Prostate gland (tissue), 2 donors: ENCODE results near the gene VEGFB. TPM values are rescaled to one million over a fixed set of nuclear protein-coding genes. Genes with fewer than 3 reads are reported as not detected.

Experiments used
- DNase-seq: peaks from one replicate; pipeline ENCODE4 v3.0.0-alpha.2; 2019; ENCODE audit warnings: low spot score
- H3K27ac ChIP-seq, 2 donors: fragments of 200-600 bp; sonication (generic); 2 replicates each; pipeline ENCODE4 v1.5.1; 2017 to 2019
- H3K27me3 ChIP-seq: fragments of 200-600 bp; sonication (generic); replicated peaks from 2 replicates; pipeline ENCODE4 v1.5.1; 2019; ENCODE audit not compliant: insufficient read depth
- H3K36me3 ChIP-seq, 2 donors: fragments of 200-600 bp; sonication (generic); 1 replicate in 1 of 2; 2 replicates in 1 of 2; pipeline versions ENCODE4 v1.5.1 to v1.8.1; 2017 to 2019
- H3K4me1 ChIP-seq: fragments of 200-600 bp; sonication (generic); replicated peaks from 2 replicates; pipeline ENCODE4 v1.5.1; 2019
- H3K4me3 ChIP-seq, 2 donors: fragments of 200-600 bp; sonication (generic); 2 replicates each; pipeline ENCODE4 v1.5.1; 2017 to 2019
- H3K9me3 ChIP-seq: fragments of 200-600 bp; sonication (generic); 2 replicates; pipeline ENCODE4 v1.5.1; 2017
- CTCF ChIP-seq, 4 experiments: fragments of 200-600 bp in 2 of 4; fragments of 450-650 bp in 2 of 4; sonication (generic) in 2 of 4; IDR thresholded peaks; 1 replicate in 3 of 4; 2 replicates in 1 of 4; pipeline ENCODE4 v1.5.1; 2016 to 2019; ENCODE audit warnings: antibody characterized with exemption in 4 of 4, mild to moderate bottlenecking in 2 of 4, moderate library complexity in 2 of 4
- POLR2A ChIP-seq: fragments of 450-650 bp; IDR thresholded peaks from one replicate; pipeline ENCODE4 v1.6.1; 2016; ENCODE audit warnings: antibody characterized with exemption, mild to moderate bottlenecking
- POLR2AphosphoS5 ChIP-seq: sonication (generic); formaldehyde crosslinking; IDR thresholded peaks from one replicate; pipeline ENCODE4 v1.6.1; 2017; ENCODE audit warnings: antibody characterized with exemption
- WGBS: methylation state at CpG from one replicate; pipeline ENCODE4 v1.1.5; 2018; 5-methylcytosine and 5-hydroxymethylcytosine counted together
- intact Hi-C: fragments of 100-400 bp; cut with DNase I; formaldehyde crosslinking; loops from one replicate; pipeline ENCODE4 v1.14.2; 2022
- total RNA-seq, 2 donors: library from RNA; depleted of rRNA; stranded (reverse); fragments of >200 nt; gene quantifications; one replicate each; pipeline ENCODE4 v1.1.0, GENCODE V29; 2016

Gene VEGFB
- total RNA-seq, 2 donors from 2014 or later, result 50.9 to 91.2 TPM

DNA sequence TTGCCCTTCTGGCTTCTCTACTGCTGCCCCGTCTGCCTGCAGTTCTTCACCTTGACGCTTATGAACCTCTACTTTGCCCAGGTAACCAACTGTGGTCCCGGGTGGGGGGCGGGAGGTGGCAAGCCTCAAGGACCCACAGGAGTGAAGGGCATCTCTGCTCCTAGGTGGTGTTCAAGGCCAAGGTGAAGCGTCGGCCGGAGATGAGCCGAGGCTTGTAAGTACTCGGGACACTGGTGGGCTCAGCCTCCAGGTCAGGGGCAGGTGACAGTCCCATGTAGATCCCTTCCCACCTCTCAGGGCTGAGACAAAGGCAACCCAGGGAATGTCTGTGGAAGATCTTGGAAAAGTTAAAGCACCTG is 52.4 kb downstream of the VEGFB start:
- Histone ChIP-seq H3K4me3 (no peak overlapping the region), H3K27ac (no peak overlapping the region), H3K9me3 (no peaks in the 10 kb centered on the region), H3K27me3 (no peaks in the 10 kb centered on the region), H3K36me3 (no peaks in the 10 kb centered on the region), H3K4me1 (peaks cover 7% of the 10 kb centered on the region)
- TF ChIP-seq POLR2AphosphoS5, result no peak
- no peak for TF ChIP-seq POLR2A
- TF ChIP-seq CTCF (IDR thresholded peaks at IDR 0.05), result no peak
- 83% methylated on average over 9 of the region's 9 CpGs for WGBS
- intact Hi-C loops, result no loop called here
- no peak for DNase-seq

GRCh38 chr11:64287676-64288352 is 53.4 kb downstream of the VEGFB start:
- WGBS, result 94% methylated on average over 29 of the region's 33 CpGs
- TF ChIP-seq CTCF (IDR thresholded peaks at IDR 0.05) (no peak), POLR2A (no peak), POLR2AphosphoS5 (no peak)
- peaks cover 5% of the 10 kb centered on the region for H3K27me3 ChIP-seq
- no peak overlapping the region for H3K4me3 ChIP-seq
- H3K36me3 ChIP-seq, result no peaks in the 10 kb centered on the region
- H3K9me3 ChIP-seq, result no peaks in the 10 kb centered on the region
- no peak for DNase-seq
- no peak overlapping the region for H3K27ac ChIP-seq
- H3K4me1 ChIP-seq, result peaks cover 10% of the 10 kb centered on the region
- intact Hi-C loops, result no loop called here

DNA sequence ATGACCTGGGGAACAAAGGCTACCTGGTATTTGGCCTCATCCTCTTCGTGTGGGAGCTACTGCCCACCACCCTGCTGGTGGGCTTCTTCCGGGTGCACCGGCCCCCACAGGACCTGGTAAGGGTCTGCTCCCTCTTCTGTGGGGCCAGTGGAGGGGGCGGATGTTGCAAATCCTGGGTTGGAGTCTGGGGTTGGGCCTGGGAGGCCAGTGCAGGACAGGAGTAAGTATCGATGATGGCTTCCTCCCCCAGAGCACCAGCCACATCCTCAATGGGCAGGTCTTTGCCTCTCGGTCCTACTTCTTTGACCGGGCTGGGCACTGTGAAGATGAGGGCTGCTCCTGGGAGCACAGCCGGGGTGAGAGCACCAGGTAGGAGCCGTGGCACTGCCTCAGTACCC is 54.0 kb downstream of the VEGFB start:
- DNase-seq, result no peak
- whole genome bisulfite sequencing, result 89% methylated on average over 9 of the region's 9 CpGs
- Histone ChIP-seq H3K4me3 (no peak overlapping the region), H3K27ac (no peak overlapping the region), H3K4me1 (peaks cover 6% of the 10 kb centered on the region), H3K9me3 (no peaks in the 10 kb centered on the region), H3K27me3 (peaks cover 5% of the 10 kb centered on the region), H3K36me3 (no peaks in the 10 kb centered on the region)
- TF ChIP-seq POLR2A (no peak), POLR2AphosphoS5 (no peak), CTCF (IDR thresholded peaks at IDR 0.05) (no peak)
- intact Hi-C loops, result no loop called here

Other genes starting within 250 kb of the VEGFB start
- gene OTUB1, start 248.1 kb upstream of the VEGFB start, total RNA-seq, result 100 to 1,000 TPM in 1 of 2 donors, 10 to 100 TPM in 1; 79.6 to 118 TPM
- gene FLRT1, start 198.7 kb upstream of the VEGFB start, total RNA-seq, result under 1 TPM; 0.36 to 0.57 TPM
- 10 to 100 TPM; 33.5 to 68.2 TPM for gene MACROD1, start 68.5 kb upstream of the VEGFB start, total RNA-seq
- gene STIP1, start 48.4 kb upstream of the VEGFB start, total RNA-seq, result 100 to 1,000 TPM; 104 to 139 TPM
- gene FERMT3, start 27.9 kb upstream of the VEGFB start, total RNA-seq, result 10 to 100 TPM in 1 of 2 donors, 1 to 10 TPM in 1; 5.3 to 12.8 TPM
- gene TRPT1, start 8.4 kb upstream of the VEGFB start, total RNA-seq, result 10 to 100 TPM; 63.6 to 87.7 TPM
- 10 to 100 TPM; 89.5 to 90.8 TPM for gene NUDT22, start 8.3 kb upstream of the VEGFB start, total RNA-seq
- 10 to 100 TPM; 55.8 to 63.8 TPM for gene DNAJC4, start 4.0 kb upstream of the VEGFB start, total RNA-seq
- gene FKBP2, start 6.5 kb downstream of the VEGFB start, total RNA-seq, result 100 to 1,000 TPM; 138 to 164 TPM
- 10 to 100 TPM; 60.5 to 69.3 TPM for gene PPP1R14B, start 12.4 kb downstream of the VEGFB start, total RNA-seq
- 10 to 100 TPM; 26.3 to 43.1 TPM for gene PLCB3, start 16.9 kb downstream of the VEGFB start, total RNA-seq
- 100 to 1,000 TPM; 140 to 161 TPM for gene BAD, start 50.1 kb downstream of the VEGFB start, total RNA-seq
- gene GPR137, start 51.3 kb downstream of the VEGFB start, total RNA-seq, result 10 to 100 TPM; 38.8 to 94.9 TPM
- not detected for gene KCNK4, start 56.7 kb downstream of the VEGFB start, total RNA-seq
- 10 to 100 TPM in 1 of 2 donors, not detected in 1; 44.3 TPM for gene CATSPERZ, start 65.8 kb downstream of the VEGFB start, total RNA-seq
- 10 to 100 TPM; 38.7 to 54.7 TPM for gene ESRRA, start 70.9 kb downstream of the VEGFB start, total RNA-seq
- 100 to 1,000 TPM; 328 to 400 TPM for gene TRMT112, start 83.0 kb downstream of the VEGFB start, total RNA-seq
- 100 to 1,000 TPM; 224 to 303 TPM for gene PRDX5, start 83.5 kb downstream of the VEGFB start, total RNA-seq
- gene CCDC88B, start 105.6 kb downstream of the VEGFB start, total RNA-seq, result 1 to 10 TPM; 3.0 to 10.0 TPM
- gene RPS6KA4, start 124.6 kb downstream of the VEGFB start, total RNA-seq, result 10 to 100 TPM; 18.9 to 23.7 TPM